Fibroblast of peridontal ligament (primary cell): ENCODE data around the gene LPA.
A peak's percentile ranks its signal among the peaks of the same experiment; 100 is the strongest.

Source experiments
- DNase-seq: peaks from one replicate; pipeline ENCODE4 v3.0.0-alpha.2; 2010; ENCODE audit errors: extremely low read depth

The LPA gene

GRCh38 chr6:160510976-160511617 lies 153.0 kb downstream of the LPA start:
- DNase-seq = no peak

GRCh38 chr6:160510199-160510598 lies 153.9 kb downstream of the LPA start:
- DNase-seq = peak; percentile 56

GRCh38 chr6:160509610-160510009 lies 154.5 kb downstream of the LPA start:
- no peak for DNase-seq

GRCh38 chr6:160508599-160508998 lies 155.5 kb downstream of the LPA start:
- DNase-seq = no peak

GRCh38 chr6:160507420-160507819 lies 156.7 kb downstream of the LPA start:
- no peak for DNase-seq

GRCh38 chr6:160505970-160506369 lies 158.1 kb downstream of the LPA start:
- DNase-seq = no peak

GRCh38 chr6:160500639-160501038 lies 163.4 kb downstream of the LPA start:
- DNase-seq = no peak

GRCh38 chr6:160494576-160494975 lies 169.5 kb downstream of the LPA start:
- DNase-seq = no peak

- no peak for DNase-seq
Observed at GRCh38 chr6:160489091-160489490, 175.0 kb downstream of the LPA start.

- no peak for DNase-seq
Observed at GRCh38 chr6:160487116-160487515, 177.0 kb downstream of the LPA start.
